Measurements from ENCODE around the gene NR3C2.

DNA sequence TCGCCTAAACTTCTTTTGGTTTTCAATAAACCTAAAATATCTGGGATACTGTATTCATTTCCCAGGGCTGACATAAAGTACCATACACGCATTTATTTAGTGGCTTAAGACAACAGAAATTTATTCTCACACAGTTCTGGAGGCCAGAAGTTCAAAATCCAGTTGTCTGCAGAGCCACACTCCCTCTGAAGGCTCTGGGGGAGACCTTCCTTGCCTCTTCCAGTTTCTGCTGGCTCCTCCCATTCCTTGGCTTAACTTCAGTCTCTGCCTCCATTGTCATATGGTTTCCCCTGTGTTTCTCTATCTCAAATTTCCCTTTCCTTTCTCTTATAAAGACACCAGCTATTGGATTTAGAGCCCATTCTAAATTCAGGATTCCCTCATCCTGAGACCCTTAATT, 44.4 kb downstream of the NR3C2 start:
- TF ChIP-seq, protein P1, sequence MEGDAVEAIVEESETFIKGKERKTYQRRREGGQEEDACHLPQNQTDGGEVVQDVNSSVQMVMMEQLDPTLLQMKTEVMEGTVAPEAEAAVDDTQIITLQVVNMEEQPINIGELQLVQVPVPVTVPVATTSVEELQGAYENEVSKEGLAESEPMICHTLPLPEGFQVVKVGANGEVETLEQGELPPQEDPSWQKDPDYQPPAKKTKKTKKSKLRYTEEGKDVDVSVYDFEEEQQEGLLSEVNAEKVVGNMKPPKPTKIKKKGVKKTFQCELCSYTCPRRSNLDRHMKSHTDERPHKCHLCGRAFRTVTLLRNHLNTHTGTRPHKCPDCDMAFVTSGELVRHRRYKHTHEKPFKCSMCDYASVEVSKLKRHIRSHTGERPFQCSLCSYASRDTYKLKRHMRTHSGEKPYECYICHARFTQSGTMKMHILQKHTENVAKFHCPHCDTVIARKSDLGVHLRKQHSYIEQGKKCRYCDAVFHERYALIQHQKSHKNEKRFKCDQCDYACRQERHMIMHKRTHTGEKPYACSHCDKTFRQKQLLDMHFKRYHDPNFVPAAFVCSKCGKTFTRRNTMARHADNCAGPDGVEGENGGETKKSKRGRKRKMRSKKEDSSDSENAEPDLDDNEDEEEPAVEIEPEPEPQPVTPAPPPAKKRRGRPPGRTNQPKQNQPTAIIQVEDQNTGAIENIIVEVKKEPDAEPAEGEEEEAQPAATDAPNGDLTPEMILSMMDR (IDR thresholded peaks at IDR 0.05) = no peak
- no peak for TF ChIP-seq POLR2AphosphoS5 (IDR thresholded peaks at IDR 0.05)

All from stomach (tissue), 4 donors.